ENCODE results near the gene RPS6KB2.
A peak's percentile ranks its signal among the peaks of the same experiment; 100 is the strongest.

The RPS6KB2 gene

DNA sequence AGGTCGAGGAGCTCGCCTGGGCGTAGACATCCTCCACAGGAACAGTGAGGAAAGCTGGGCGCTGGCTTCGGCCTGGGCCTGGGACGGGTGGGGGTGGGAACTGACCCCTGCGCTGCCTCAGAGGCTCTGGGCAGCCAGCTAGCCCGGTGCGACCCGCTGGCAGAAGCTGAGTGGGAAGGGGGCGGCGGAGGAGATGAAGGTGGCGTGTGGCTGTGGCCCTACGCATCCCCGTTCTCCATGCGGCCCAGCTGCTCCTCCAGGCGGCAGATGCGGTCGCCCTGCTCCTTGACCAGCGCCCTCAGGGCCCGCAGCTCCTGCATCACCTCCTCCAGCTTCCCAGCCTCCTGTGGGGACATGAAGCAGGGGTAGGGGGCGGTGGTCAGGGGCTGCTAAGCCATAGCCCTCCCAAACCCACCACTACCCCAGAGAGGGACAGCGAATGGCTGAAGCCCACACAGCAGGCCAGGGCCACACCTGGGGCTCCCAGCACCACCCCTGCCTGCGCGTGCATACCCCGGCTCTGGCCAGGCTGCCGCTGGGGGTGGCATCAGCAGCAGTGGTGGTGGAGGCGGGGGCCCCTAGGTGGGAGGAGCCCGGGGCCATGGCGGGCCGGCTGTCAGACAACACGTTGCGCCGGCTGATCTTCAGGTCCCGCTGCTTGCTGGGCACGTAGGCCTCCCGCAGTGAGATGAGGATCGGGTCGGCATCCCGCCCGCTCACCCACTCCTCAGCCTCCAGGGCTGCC, 10.0 kb downstream of the RPS6KB2 start:
- H3K4me3 ChIP-seq (ENCODE audit: low read depth, low read length) = peak overlapping the region; percentile 94
- peak; percentile 60; the same call in 1 of the 2 replicates for TF ChIP-seq MYC (IDR thresholded peaks at IDR 0.05; ENCODE audit: low read depth, low read length)
- TF ChIP-seq CTCF (IDR thresholded peaks at IDR 0.05; ENCODE audit: low read depth, low read length) = peak; percentile 1
- peak; percentile 77 for TF ChIP-seq POLR2A (IDR thresholded peaks at IDR 0.05; ENCODE audit: extremely low read depth, insufficient read length)
- peak; percentile 80 for TF ChIP-seq MAX (IDR thresholded peaks at IDR 0.05; ENCODE audit: low read depth, low read length)
- DNase-seq (ENCODE audit: low read depth) = peak; percentile 92

DNA sequence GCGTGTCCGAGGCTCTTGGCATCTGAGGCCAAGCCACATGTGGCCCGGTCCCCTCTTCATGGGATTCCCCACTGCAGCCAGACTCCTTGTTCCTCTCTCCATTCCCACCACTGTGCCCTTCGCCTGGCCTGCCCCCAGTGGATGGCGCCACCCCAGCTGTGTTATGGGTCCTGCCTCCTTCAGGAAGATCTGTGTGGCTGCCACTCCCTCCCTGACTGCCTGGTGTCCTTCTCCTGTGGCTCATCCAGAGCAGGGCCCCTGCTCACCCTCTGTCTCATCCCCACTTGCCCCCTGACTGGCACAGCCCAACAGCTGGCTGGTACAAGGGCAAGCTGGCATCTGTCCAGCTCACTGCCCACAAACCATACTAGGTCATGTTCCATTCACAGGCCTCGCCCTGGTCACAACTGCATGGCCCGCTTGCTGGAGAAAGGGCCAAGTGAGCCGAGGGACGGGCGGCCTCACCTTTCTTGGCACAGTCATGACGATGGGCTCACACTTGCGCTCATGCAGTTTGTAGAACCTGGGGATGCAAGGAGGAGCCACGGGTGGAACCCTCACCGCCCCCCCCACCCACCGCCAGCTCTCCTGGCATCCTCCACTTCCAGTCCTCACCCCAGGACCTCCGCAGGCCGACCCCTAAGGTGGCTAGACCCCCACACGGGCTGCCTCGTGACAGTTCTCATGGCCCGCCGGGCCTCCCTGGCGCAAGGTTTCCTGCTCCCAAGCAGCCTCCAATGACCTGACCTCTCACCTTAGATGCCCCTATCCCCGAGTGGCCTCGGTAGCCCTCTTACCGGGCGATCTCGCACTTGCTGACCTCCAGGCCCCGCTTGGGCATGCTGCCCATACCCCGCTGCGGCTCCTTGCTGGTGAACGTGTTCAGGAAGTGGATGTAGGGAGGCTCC, 11.3 kb downstream of the RPS6KB2 start:
- TF ChIP-seq CTCF (IDR thresholded peaks at IDR 0.05; ENCODE audit: low read depth, low read length) (peak; percentile 65), MYC (IDR thresholded peaks at IDR 0.05; ENCODE audit: low read depth, low read length) (no peak)
- peak overlapping the region; percentile 94 for H3K4me3 ChIP-seq (ENCODE audit: low read depth, low read length)
- DNase-seq (ENCODE audit: low read depth) = peak; percentile 79

DNA sequence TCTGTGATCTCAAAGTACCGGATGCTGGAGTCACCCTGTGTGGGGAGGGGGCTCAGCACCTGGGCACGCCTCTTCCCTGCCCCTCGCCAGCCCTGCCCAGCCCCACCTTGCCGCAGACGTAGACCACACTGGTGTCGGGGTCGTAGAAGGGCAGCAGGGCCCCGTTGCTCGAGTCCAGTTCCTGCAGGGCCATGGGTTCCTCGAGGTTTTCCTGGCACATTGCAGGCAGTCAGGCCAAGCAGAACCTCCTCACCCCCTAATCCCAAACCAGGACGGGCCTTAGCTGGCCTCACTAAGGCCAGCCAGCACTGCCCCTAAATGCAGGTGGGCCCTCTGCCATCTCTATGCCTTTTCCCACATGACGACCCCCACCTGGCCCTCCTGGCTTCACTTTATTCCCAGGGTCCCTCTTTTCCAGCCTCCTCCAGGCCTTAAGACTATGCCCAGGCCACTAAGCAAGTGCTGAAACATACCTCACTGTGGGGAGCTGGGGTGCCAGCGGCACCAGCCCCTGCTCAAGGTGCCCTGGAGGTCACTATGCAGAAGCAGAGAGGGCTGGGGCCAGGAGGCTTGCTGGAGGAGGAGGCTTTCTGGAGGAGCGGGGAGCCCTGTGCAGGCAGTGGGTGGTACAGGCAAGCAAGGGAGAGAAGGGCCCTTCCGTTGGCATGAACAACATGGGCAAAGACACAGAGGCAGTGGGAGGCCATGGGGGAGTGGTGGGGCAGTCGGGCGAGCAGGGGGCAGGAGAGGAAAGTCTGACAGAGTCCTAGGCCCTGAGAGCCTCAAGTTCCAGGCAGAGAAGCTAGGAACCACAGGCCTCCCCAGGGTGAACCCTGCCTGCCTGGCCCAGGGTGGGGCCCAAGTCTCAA, 12.2 kb downstream of the RPS6KB2 start:
- H3K4me3 ChIP-seq (ENCODE audit: low read depth, low read length) = no peak overlapping the region
- DNase-seq (ENCODE audit: low read depth) = peak; percentile 33
- TF ChIP-seq POLR2A (IDR thresholded peaks at IDR 0.05; ENCODE audit: extremely low read depth, insufficient read length) (no peak), MAX (IDR thresholded peaks at IDR 0.05; ENCODE audit: low read depth, low read length) (no peak), MYC (IDR thresholded peaks at IDR 0.05; ENCODE audit: low read depth, low read length) (no peak), CTCF (IDR thresholded peaks at IDR 0.05; ENCODE audit: low read depth, low read length) (no peak)

DNA sequence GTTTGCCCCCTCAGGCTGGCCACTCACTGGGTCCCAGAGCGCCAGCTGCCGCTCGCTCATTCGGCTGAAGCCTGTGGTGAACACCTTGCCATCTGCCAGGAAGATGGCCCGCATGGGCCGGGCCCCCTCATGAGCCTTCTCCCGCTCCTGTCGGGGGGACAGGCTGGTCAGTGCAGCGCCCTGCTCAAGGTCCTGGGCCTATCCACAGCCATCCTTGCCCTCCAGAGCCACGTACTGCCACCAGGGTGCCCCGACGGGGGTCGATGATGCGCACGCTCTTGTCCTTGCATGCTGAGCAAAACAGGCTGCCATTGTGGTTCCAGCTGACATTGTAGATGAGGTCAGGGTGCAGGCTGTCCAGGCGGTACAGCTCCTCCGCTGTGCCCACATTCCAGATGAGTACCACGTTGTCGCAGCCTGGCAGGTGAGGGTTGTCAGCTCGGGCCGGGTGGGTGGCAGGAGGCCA, 12.8 kb downstream of the RPS6KB2 start:
- H3K4me3 ChIP-seq (ENCODE audit: low read depth, low read length) = no peak overlapping the region
- TF ChIP-seq MYC (IDR thresholded peaks at IDR 0.05; ENCODE audit: low read depth, low read length) = no peak
- no peak for TF ChIP-seq MAX (IDR thresholded peaks at IDR 0.05; ENCODE audit: low read depth, low read length)
- TF ChIP-seq CTCF (IDR thresholded peaks at IDR 0.05; ENCODE audit: low read depth, low read length) = no peak
- TF ChIP-seq POLR2A (IDR thresholded peaks at IDR 0.05; ENCODE audit: extremely low read depth, insufficient read length) = no peak
- peak; percentile 43 for DNase-seq (ENCODE audit: low read depth)

- DNase-seq (ENCODE audit: low read depth) = peak; percentile 40
- TF ChIP-seq CTCF (IDR thresholded peaks at IDR 0.05; ENCODE audit: low read depth, low read length) (no peak), POLR2A (IDR thresholded peaks at IDR 0.05; ENCODE audit: extremely low read depth, insufficient read length) (no peak), MAX (IDR thresholded peaks at IDR 0.05; ENCODE audit: low read depth, low read length) (no peak), MYC (IDR thresholded peaks at IDR 0.05; ENCODE audit: low read depth, low read length) (no peak)
- H3K4me3 ChIP-seq (ENCODE audit: low read depth, low read length) = no peak overlapping the region
Observed at GRCh38 chr11:67441731-67442351, 13.5 kb downstream of the RPS6KB2 start.

All from NB4 (cell line).